ENCODE measurements around the gene PRR14.

Gene PRR14

GRCh38 chr16:30657866-30658730 lies 7.3 kb downstream of the PRR14 start, which contains the start of gene FBRS:
TSS of gene FBRS (plus strand) at chr16:30658431. CDS start at chr16:30659519, 1,088 bp downstream.
- peak within 1 kb of the TSS; percentile 88 for H3K4me2 ChIP-seq (ENCODE audit: low read length, poor library complexity, severe bottlenecking)
- no peak within 1 kb of the TSS for H2AK5ac ChIP-seq (ENCODE audit: low read length, severe bottlenecking)
- no peaks in the 10 kb centered on the region for H3K27me3 ChIP-seq (ENCODE audit: control insufficient read depth in 1 of 2, insufficient read depth in 1 of 2, low read length in 2 of 2)
- peak within 1 kb of the TSS; percentile 73 for H2AFZ ChIP-seq (ENCODE audit: low read depth, low read length)
- peak within 1 kb of the TSS; percentile 90 for H4K8ac ChIP-seq (ENCODE audit: low read length)
- H3K4me3 ChIP-seq (ENCODE audit: insufficient read depth in 1 of 2, low read depth in 1 of 2, low read length in 2 of 2): peak within 1 kb of the TSS; percentile 87 to 93
- peak within 1 kb of the TSS; percentile 87 for H2BK15ac ChIP-seq (ENCODE audit: low read depth, poor library complexity, severe bottlenecking)
- peaks cover 22% of the 10 kb centered on the region for H3K4me1 ChIP-seq (ENCODE audit: control insufficient read depth, insufficient read depth, low read depth, low read length)
- WGBS: under 1% methylated on average over 84 of the region's 86 CpGs
- H3K36me3 ChIP-seq (ENCODE audit: control insufficient read depth in 1 of 2, insufficient read depth in 2 of 2, low read depth in 1 of 2, low read length in 2 of 2): peaks cover 52 to 61% of the 10 kb centered on the region in 2 experiments
- no peaks in the 10 kb centered on the region for H3K9me3 ChIP-seq (ENCODE audit: control insufficient read depth, low read length)
- peak within 1 kb of the TSS; percentile 99 for H3K27ac ChIP-seq (ENCODE audit: low read length, poor library complexity, severe bottlenecking)
- peak within 1 kb of the TSS; percentile 81 to 85 for H3K4ac ChIP-seq (ENCODE audit: low read depth in 1 of 2, low read length in 2 of 2)
- H4K91ac ChIP-seq (ENCODE audit: low read length): peak within 1 kb of the TSS; percentile 88
- H3K18ac ChIP-seq (ENCODE audit: low read depth in 1 of 2, low read length in 2 of 2): peak within 1 kb of the TSS; percentile 95 to 99
- H2BK12ac ChIP-seq (ENCODE audit: low read length in 2 of 2): peak within 1 kb of the TSS in 1 of 2 experiments; percentile 48
- DNase-seq: peak; percentile 100
- H3K14ac ChIP-seq (ENCODE audit: low read length in 2 of 2): peak within 1 kb of the TSS in 1 of 2 experiments; percentile 91
- H3K9ac ChIP-seq (ENCODE audit: low read length): peak within 1 kb of the TSS; percentile 100
- H3K23ac ChIP-seq (ENCODE audit: low read length in 2 of 2): peak within 1 kb of the TSS in 1 of 2 experiments; percentile 87
- peak within 1 kb of the TSS; percentile 97 for H2BK5ac ChIP-seq (ENCODE audit: low read depth, low read length, poor library complexity, severe bottlenecking)
- peaks cover 22% of the 10 kb centered on the region for H3K79me1 ChIP-seq (replicated peaks; ENCODE audit: low read length, poor library complexity, severe bottlenecking)
- H2BK120ac ChIP-seq (ENCODE audit: low read depth, low read length): peak within 1 kb of the TSS; percentile 87

DNA sequence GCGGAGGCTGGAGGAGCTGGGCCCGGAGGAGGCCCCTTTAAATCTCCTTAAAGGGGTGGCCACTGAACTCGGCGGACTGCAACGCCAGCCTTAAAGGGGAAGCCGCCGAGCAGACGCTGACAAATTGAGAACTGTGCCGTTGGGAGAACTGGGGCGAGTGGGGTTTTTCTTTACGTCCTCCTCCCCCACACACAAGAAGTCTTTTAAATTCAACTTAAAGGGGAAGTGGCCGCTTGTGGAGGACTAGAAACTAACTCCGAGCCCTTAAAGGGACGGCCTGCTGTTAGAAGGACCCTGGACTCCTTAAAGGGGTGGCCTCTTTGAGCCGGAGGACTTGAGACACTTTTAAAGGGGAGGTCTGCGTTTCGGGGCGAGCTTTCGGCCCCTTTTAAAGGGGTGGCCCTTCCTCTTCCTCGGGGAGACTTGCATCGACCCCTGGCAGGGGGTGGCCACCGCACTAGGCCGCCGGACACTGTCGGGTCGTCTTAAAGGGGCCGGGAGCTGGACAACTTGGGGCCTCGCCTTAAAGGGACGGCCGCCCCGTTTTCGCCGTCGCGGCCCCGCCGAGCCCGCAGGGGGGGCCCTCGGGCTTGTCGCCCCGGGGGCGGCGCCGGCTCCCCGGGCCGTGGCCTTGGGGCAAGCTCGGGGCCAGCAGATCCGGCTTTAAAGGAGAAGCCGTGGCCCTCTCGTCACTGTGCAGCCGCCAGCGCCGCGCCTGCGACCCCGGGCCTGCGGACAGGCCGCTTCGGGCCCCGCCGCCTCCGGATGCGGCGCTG lies 8.2 kb downstream of the PRR14 start:
- H2BK5ac ChIP-seq (ENCODE audit: low read depth, low read length, poor library complexity, severe bottlenecking): peak overlapping the region; percentile 91
- WGBS: under 1% methylated on average over 47 of the region's 64 CpGs

GRCh38 chr16:30659507-30660423 lies 9.0 kb downstream of the PRR14 start:
- Histone ChIP-seq H2BK120ac (ENCODE audit: low read depth, low read length) (peak overlapping the region; percentile 87), H4K91ac (ENCODE audit: low read length) (peak overlapping the region; percentile 81), H2AK5ac (ENCODE audit: low read length, severe bottlenecking) (peak overlapping the region; percentile 50), H3K4ac (ENCODE audit: low read depth in 1 of 2, low read length in 2 of 2) (peak overlapping the region; percentile 75 to 85), H2BK5ac (ENCODE audit: low read depth, low read length, poor library complexity, severe bottlenecking) (peak overlapping the region; percentile 91), H3K4me2 (ENCODE audit: low read length, poor library complexity, severe bottlenecking) (peak overlapping the region; percentile 78), H3K9me3 (ENCODE audit: control insufficient read depth, low read length) (no peaks in the 10 kb centered on the region), H3K27me3 (ENCODE audit: control insufficient read depth in 1 of 2, insufficient read depth in 1 of 2, low read length in 2 of 2) (no peaks in the 10 kb centered on the region), H3K27ac (ENCODE audit: low read length, poor library complexity, severe bottlenecking) (peak overlapping the region; percentile 83), H3K36me3 (ENCODE audit: control insufficient read depth in 1 of 2, insufficient read depth in 2 of 2, low read depth in 1 of 2, low read length in 2 of 2) (peaks cover 51 to 60% of the 10 kb centered on the region in 2 experiments), H3K23ac (ENCODE audit: low read length in 2 of 2) (peak overlapping the region in 1 of 2 experiments; percentile 34), H2BK12ac (ENCODE audit: low read length in 2 of 2) (peak overlapping the region in 1 of 2 experiments; percentile 70), H3K4me3 (ENCODE audit: insufficient read depth in 1 of 2, low read depth in 1 of 2, low read length in 2 of 2) (peak overlapping the region; percentile 87 to 93), H3K4me1 (ENCODE audit: control insufficient read depth, insufficient read depth, low read depth, low read length) (peaks cover 27% of the 10 kb centered on the region), H2AFZ (ENCODE audit: low read depth, low read length) (no peak overlapping the region), H2BK15ac (ENCODE audit: low read depth, poor library complexity, severe bottlenecking) (peak overlapping the region; percentile 65), H3K9ac (ENCODE audit: low read length) (peak overlapping the region; percentile 100), H3K14ac (ENCODE audit: low read length in 2 of 2) (peak overlapping the region in 1 of 2 experiments; percentile 42), H4K8ac (ENCODE audit: low read length) (peak overlapping the region; percentile 69), H3K79me1 (replicated peaks; ENCODE audit: low read length, poor library complexity, severe bottlenecking) (peaks cover 13% of the 10 kb centered on the region), H3K18ac (ENCODE audit: low read depth in 1 of 2, low read length in 2 of 2) (peak overlapping the region; percentile 86 to 94)
- 8% methylated on average over 57 of the region's 84 CpGs for WGBS
- peak; percentile 16 for DNase-seq

More for the DNA sequence above, 8.2 kb downstream of the PRR14 start:
- no peak overlapping the region for H2AK5ac ChIP-seq (ENCODE audit: low read length, severe bottlenecking)
- peak overlapping the region; percentile 73 for H4K91ac ChIP-seq (ENCODE audit: low read length)
- H3K4me2 ChIP-seq (ENCODE audit: low read length, poor library complexity, severe bottlenecking): peak overlapping the region; percentile 32
- peak overlapping the region; percentile 87 to 93 for H3K4me3 ChIP-seq (ENCODE audit: insufficient read depth in 1 of 2, low read depth in 1 of 2, low read length in 2 of 2)
- peaks cover 19% of the 10 kb centered on the region for H3K79me1 ChIP-seq (replicated peaks; ENCODE audit: low read length, poor library complexity, severe bottlenecking)
- peak overlapping the region; percentile 100 for H3K9ac ChIP-seq (ENCODE audit: low read length)
- H2BK12ac ChIP-seq (ENCODE audit: low read length in 2 of 2): no peak overlapping the region
- no peaks in the 10 kb centered on the region for H3K9me3 ChIP-seq (ENCODE audit: control insufficient read depth, low read length)
- peak overlapping the region; percentile 75 to 85 for H3K4ac ChIP-seq (ENCODE audit: low read depth in 1 of 2, low read length in 2 of 2)
- DNase-seq: peak; percentile 98
- H3K27ac ChIP-seq (ENCODE audit: low read length, poor library complexity, severe bottlenecking): peak overlapping the region; percentile 99
- peak overlapping the region in 1 of 2 experiments; percentile 34 for H3K23ac ChIP-seq (ENCODE audit: low read length in 2 of 2)
- H3K14ac ChIP-seq (ENCODE audit: low read length in 2 of 2): no peak overlapping the region
- H3K36me3 ChIP-seq (ENCODE audit: control insufficient read depth in 1 of 2, insufficient read depth in 2 of 2, low read depth in 1 of 2, low read length in 2 of 2): peaks cover 51 to 62% of the 10 kb centered on the region in 2 experiments
- H2AFZ ChIP-seq (ENCODE audit: low read depth, low read length): no peak overlapping the region
- H2BK15ac ChIP-seq (ENCODE audit: low read depth, poor library complexity, severe bottlenecking): no peak overlapping the region
- H4K8ac ChIP-seq (ENCODE audit: low read length): peak overlapping the region; percentile 61
- peaks cover 25% of the 10 kb centered on the region for H3K4me1 ChIP-seq (ENCODE audit: control insufficient read depth, insufficient read depth, low read depth, low read length)
- H2BK120ac ChIP-seq (ENCODE audit: low read depth, low read length): peak overlapping the region; percentile 87
- peak overlapping the region; percentile 86 to 94 for H3K18ac ChIP-seq (ENCODE audit: low read depth in 1 of 2, low read length in 2 of 2)
- no peaks in the 10 kb centered on the region for H3K27me3 ChIP-seq (ENCODE audit: control insufficient read depth in 1 of 2, insufficient read depth in 1 of 2, low read length in 2 of 2)
